Measurements from ENCODE around the gene ACAP2. TPM values are rescaled to one million over a fixed set of nuclear protein-coding genes. Genes with fewer than 3 reads are reported as not detected.
A peak's percentile ranks its signal among the peaks of the same experiment; 100 is the strongest.

Gene ACAP2
- total RNA-seq, 1 experiment from 2014 or later, result 42.0 TPM

- H3K27me3 Mint-ChIP-seq (ENCODE audit: low read depth), result no peaks in the 10 kb centered on the region
- TF ChIP-seq PRRX2 (CRISPR knock-in tag; IDR thresholded peaks at IDR 0.05) (no peak), TEAD1 (CRISPR knock-in tag; IDR thresholded peaks at IDR 0.05) (peak; percentile 1; the same call in 1 of the 2 replicates), USF1 (CRISPR knock-in tag; IDR thresholded peaks at IDR 0.05) (no peak), ETV6 (CRISPR knock-in tag; IDR thresholded peaks at IDR 0.05) (no peak), CBFB (CRISPR knock-in tag; IDR thresholded peaks at IDR 0.05; ENCODE audit: low read depth) (no peak), ZNF232 (CRISPR knock-in tag; IDR thresholded peaks at IDR 0.05) (no peak; the same call in 1 of the 2 replicates), HMGXB4 (CRISPR knock-in tag; IDR thresholded peaks at IDR 0.05) (0 out of 2 replicates have a peak, but pooled peaks have one; percentile 10), TEAD4 (CRISPR knock-in tag; IDR thresholded peaks at IDR 0.05) (no peak), E2F5 (CRISPR knock-in tag; IDR thresholded peaks at IDR 0.05) (no peak), NFYB (CRISPR knock-in tag; conservative IDR thresholded peaks at IDR 0.05; ENCODE audit: low read depth) (no peak), HMGA2 (CRISPR knock-in tag; IDR thresholded peaks at IDR 0.05) (no peak), FOXP1 (CRISPR knock-in tag; IDR thresholded peaks at IDR 0.05; ENCODE audit: borderline replicate concordance) (no peak), ZNF416 (CRISPR knock-in tag; IDR thresholded peaks at IDR 0.05) (no peak), GRHL2 (CRISPR knock-in tag; IDR thresholded peaks at IDR 0.05; ENCODE audit: insufficient replicate concordance, severe bottlenecking) (no peak), ZNF317 (CRISPR knock-in tag; IDR thresholded peaks at IDR 0.05; ENCODE audit: borderline replicate concordance, low read depth) (no peak), ZNF671 (CRISPR knock-in tag; IDR thresholded peaks at IDR 0.05) (no peak), ZNF219 (CRISPR knock-in tag; IDR thresholded peaks at IDR 0.05; ENCODE audit: borderline replicate concordance) (no peak), FOXK1 (CRISPR knock-in tag; IDR thresholded peaks at IDR 0.05) (no peak), MLX (CRISPR knock-in tag; IDR thresholded peaks at IDR 0.05) (no peak)
- TF ChIP-seq, protein P1, sequence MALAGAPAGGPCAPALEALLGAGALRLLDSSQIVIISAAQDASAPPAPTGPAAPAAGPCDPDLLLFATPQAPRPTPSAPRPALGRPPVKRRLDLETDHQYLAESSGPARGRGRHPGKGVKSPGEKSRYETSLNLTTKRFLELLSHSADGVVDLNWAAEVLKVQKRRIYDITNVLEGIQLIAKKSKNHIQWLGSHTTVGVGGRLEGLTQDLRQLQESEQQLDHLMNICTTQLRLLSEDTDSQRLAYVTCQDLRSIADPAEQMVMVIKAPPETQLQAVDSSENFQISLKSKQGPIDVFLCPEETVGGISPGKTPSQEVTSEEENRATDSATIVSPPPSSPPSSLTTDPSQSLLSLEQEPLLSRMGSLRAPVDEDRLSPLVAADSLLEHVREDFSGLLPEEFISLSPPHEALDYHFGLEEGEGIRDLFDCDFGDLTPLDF (CRISPR knock-in tag; IDR thresholded peaks at IDR 0.05), result no peak
- TF ChIP-seq, protein P2, sequence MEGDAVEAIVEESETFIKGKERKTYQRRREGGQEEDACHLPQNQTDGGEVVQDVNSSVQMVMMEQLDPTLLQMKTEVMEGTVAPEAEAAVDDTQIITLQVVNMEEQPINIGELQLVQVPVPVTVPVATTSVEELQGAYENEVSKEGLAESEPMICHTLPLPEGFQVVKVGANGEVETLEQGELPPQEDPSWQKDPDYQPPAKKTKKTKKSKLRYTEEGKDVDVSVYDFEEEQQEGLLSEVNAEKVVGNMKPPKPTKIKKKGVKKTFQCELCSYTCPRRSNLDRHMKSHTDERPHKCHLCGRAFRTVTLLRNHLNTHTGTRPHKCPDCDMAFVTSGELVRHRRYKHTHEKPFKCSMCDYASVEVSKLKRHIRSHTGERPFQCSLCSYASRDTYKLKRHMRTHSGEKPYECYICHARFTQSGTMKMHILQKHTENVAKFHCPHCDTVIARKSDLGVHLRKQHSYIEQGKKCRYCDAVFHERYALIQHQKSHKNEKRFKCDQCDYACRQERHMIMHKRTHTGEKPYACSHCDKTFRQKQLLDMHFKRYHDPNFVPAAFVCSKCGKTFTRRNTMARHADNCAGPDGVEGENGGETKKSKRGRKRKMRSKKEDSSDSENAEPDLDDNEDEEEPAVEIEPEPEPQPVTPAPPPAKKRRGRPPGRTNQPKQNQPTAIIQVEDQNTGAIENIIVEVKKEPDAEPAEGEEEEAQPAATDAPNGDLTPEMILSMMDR (IDR thresholded peaks at IDR 0.05), result peak; percentile 85
- TF ChIP-seq, protein P3, sequence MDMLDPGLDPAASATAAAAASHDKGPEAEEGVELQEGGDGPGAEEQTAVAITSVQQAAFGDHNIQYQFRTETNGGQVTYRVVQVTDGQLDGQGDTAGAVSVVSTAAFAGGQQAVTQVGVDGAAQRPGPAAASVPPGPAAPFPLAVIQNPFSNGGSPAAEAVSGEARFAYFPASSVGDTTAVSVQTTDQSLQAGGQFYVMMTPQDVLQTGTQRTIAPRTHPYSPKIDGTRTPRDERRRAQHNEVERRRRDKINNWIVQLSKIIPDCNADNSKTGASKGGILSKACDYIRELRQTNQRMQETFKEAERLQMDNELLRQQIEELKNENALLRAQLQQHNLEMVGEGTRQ (CRISPR knock-in tag; IDR thresholded peaks at IDR 0.05), result no peak
- TF ChIP-seq, protein P4, sequence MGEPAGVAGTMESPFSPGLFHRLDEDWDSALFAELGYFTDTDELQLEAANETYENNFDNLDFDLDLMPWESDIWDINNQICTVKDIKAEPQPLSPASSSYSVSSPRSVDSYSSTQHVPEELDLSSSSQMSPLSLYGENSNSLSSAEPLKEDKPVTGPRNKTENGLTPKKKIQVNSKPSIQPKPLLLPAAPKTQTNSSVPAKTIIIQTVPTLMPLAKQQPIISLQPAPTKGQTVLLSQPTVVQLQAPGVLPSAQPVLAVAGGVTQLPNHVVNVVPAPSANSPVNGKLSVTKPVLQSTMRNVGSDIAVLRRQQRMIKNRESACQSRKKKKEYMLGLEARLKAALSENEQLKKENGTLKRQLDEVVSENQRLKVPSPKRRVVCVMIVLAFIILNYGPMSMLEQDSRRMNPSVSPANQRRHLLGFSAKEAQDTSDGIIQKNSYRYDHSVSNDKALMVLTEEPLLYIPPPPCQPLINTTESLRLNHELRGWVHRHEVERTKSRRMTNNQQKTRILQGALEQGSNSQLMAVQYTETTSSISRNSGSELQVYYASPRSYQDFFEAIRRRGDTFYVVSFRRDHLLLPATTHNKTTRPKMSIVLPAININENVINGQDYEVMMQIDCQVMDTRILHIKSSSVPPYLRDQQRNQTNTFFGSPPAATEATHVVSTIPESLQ (CRISPR knock-in tag; IDR thresholded peaks at IDR 0.05), result no peak
- TF ChIP-seq, protein P5, sequence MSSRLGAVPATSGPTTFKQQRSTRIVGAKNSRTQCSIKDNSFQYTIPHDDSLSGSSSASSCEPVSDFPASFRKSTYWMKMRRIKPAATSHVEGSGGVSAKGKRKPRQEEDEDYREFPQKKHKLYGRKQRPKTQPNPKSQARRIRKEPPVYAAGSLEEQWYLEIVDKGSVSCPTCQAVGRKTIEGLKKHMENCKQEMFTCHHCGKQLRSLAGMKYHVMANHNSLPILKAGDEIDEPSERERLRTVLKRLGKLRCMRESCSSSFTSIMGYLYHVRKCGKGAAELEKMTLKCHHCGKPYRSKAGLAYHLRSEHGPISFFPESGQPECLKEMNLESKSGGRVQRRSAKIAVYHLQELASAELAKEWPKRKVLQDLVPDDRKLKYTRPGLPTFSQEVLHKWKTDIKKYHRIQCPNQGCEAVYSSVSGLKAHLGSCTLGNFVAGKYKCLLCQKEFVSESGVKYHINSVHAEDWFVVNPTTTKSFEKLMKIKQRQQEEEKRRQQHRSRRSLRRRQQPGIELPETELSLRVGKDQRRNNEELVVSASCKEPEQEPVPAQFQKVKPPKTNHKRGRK (CRISPR knock-in tag; IDR thresholded peaks at IDR 0.05; ENCODE audit: borderline replicate concordance), result no peak
Measured at GRCh38 chr3:195259475-195260279, 183.1 kb downstream of the ACAP2 start.

More at GRCh38 chr3:195259475-195260279, 183.1 kb downstream of the ACAP2 start:
- DNase-seq (ENCODE audit: low spot score), result peak; percentile 88
- peak overlapping the region; percentile 58 for H3K4me3 Mint-ChIP-seq
- H3K27ac Mint-ChIP-seq, result no peak overlapping the region
- H3K36me3 Mint-ChIP-seq, result no peaks in the 10 kb centered on the region
- POLR2A ChIA-PET, result interaction anchor here (1.0 kb wide), 1 partner anchor 11 kb away, joined by 6 read pairs; no protein-coding TSS in a partner anchor
- H3K4me1 Mint-ChIP-seq, result peaks cover 46% of the 10 kb centered on the region
- CTCF ChIA-PET, result interaction anchor here (0.8 to 2.4 kb wide), 7 partner anchors 11 to 577 kb away, joined by 3 to 47 read pairs (median 4); partner anchors contain the start of gene XXYLT1
- peak; percentile 66 for ATAC-seq
- H3K9me3 Mint-ChIP-seq, result no peaks in the 10 kb centered on the region
